H1 (cell line): ENCODE measurements around the gene TRIM46. TPM values are rescaled to one million over a fixed set of nuclear protein-coding genes. Genes with fewer than 3 reads are reported as not detected.
A peak's percentile ranks its signal among the peaks of the same experiment; 100 is the strongest.

Experiments used
- ASH2L ChIP-seq: fragments of 200-600, 300-600 bp; sonication (generic); IDR thresholded peaks from one replicate; pipeline ENCODE4 v1.7.1; 2017; ENCODE audit warnings: low read length
- ATF3 ChIP-seq: IDR thresholded peaks from 2 replicates; pipeline ENCODE4 v1.6.1; 2011; ENCODE audit warnings: low read depth, mild to moderate bottlenecking, low read length; ENCODE audit not compliant: insufficient read depth
- CBX5 ChIP-seq: fragments of 300-800, 300-1000 bp; sonication (generic); IDR thresholded peaks from 2 replicates; pipeline ENCODE4 v1.7.1; 2016; ENCODE audit warnings: antibody characterized with exemption, low read length, low read depth
- CTBP2 ChIP-seq: IDR thresholded peaks from 2 replicates; pipeline ENCODE4 v1.7.0; 2011; ENCODE audit warnings: borderline replicate concordance, mild to moderate bottlenecking, moderate library complexity, mixed read lengths, low read length; ENCODE audit not compliant: insufficient read depth, insufficient read length
- CTCF ChIP-seq, 3 experiments: IDR thresholded peaks; 1 replicate in 2 of 3; 2 replicates in 1 of 3; pipeline versions ENCODE4 v1.5.1 to v1.6.1; 2011; ENCODE audit warnings: low read length in 3 of 3, mild to moderate bottlenecking in 3 of 3, inconsistent platforms in 2 of 3, low read depth in 1 of 3, moderate library complexity in 1 of 3; ENCODE audit not compliant: insufficient read depth in 1 of 3; ENCODE audit errors: control extremely low read depth in 1 of 3
- EGR1 ChIP-seq: IDR thresholded peaks from 2 replicates; pipeline ENCODE4 v1.6.1; 2011; ENCODE audit warnings: low read depth, low read length, borderline replicate concordance
- GTF2F1 ChIP-seq: IDR thresholded peaks from 2 replicates; pipeline ENCODE4 v1.6.1; 2012; ENCODE audit warnings: low read depth, low read length, improper control_type of control experiment, borderline replicate concordance
- JUND ChIP-seq: IDR thresholded peaks from 2 replicates; pipeline ENCODE4 v1.6.1; 2011; ENCODE audit warnings: mild to moderate bottlenecking, improper control_type of control experiment, low read length
- KDM4A ChIP-seq: IDR thresholded peaks from one replicate; pipeline ENCODE4 v1.7.1; 2012; ENCODE audit warnings: low read depth, mild to moderate bottlenecking, moderate library complexity, low read length, inconsistent platforms; ENCODE audit not compliant: severe bottlenecking
- MAX ChIP-seq: IDR thresholded peaks from 2 replicates; pipeline ENCODE4 v1.6.1; 2012; ENCODE audit warnings: inconsistent platforms
- PHF8 ChIP-seq: fragments of 200-600 bp; sonication (generic); conservative IDR thresholded peaks from 2 replicates; pipeline ENCODE4 v1.7.1; 2012; ENCODE audit warnings: low read depth, mild to moderate bottlenecking, inconsistent platforms, low read length, moderate library complexity
- POLR2AphosphoS5 ChIP-seq: IDR thresholded peaks from 2 replicates; pipeline ENCODE4 v1.6.1; 2011; ENCODE audit warnings: low read depth, low read length
- RNF2 ChIP-seq: fragments of 200-900, 300-1000 bp; sonication (generic); IDR thresholded peaks from 2 replicates; pipeline ENCODE4 v1.7.1; 2016; ENCODE audit warnings: borderline replicate concordance, low read depth, mild to moderate bottlenecking, antibody characterized with exemption, low read length; ENCODE audit not compliant: poor library complexity, severe bottlenecking; ENCODE audit errors: missing control alignments
- SIX5 ChIP-seq: IDR thresholded peaks from 2 replicates; pipeline ENCODE4 v1.6.1; 2011; ENCODE audit warnings: mild to moderate bottlenecking, low read depth, low read length
- SP1 ChIP-seq: IDR thresholded peaks from 2 replicates; pipeline ENCODE4 v1.6.1; 2011; ENCODE audit warnings: low read depth, low read length
- SP4 ChIP-seq: IDR thresholded peaks from 2 replicates; pipeline ENCODE4 v1.6.1; 2012; ENCODE audit warnings: low read length, inconsistent platforms
- TBP ChIP-seq: IDR thresholded peaks from 2 replicates; pipeline ENCODE4 v1.6.1; 2011; ENCODE audit warnings: low read depth, low read length, improper control_type of control experiment
- TCF12 ChIP-seq: IDR thresholded peaks from 2 replicates; pipeline ENCODE4 v1.6.1; 2011; ENCODE audit warnings: low read depth, mild to moderate bottlenecking, low read length
- USF2 ChIP-seq: IDR thresholded peaks from 2 replicates; pipeline ENCODE4 v1.6.1; 2011; ENCODE audit warnings: low read length, improper control_type of control experiment
- polyA plus RNA-seq, 7 experiments: library from polyadenylated mRNA; depleted of rRNA in 3 of 7; stranded (reverse) in 5 of 7; unstranded in 2 of 7; fragments of >200 nt in 5 of 7; fragments of 200-250 nt in 2 of 7; gene quantifications; 1 replicate in 5 of 7; 2 replicates in 1 of 7; 4 replicates in 1 of 7; pipeline versions ENCODE4 v1.2.1 to v1.2.3, GENCODE V29; 2011 to 2013; ENCODE audit warnings: missing spikeins in 2 of 7, mixed read lengths in 2 of 7
- total RNA-seq: library from RNA; stranded (reverse); fragmentation: NEBNext Ultra II Directional; extraction: Animal tissue kit (Norgen Biotek cat#: 25700); gene quantifications from 2 replicates; pipeline ENCODE4 v1.2.1, GENCODE V29; 2021

TRIM46 gene
- total and polyA plus RNA-seq, 2 of the 8 experiments (the other 6 are each of a cell fraction or from before 2014, with no cell fraction given) = 15.5 to 21.6 TPM

GRCh38 chr1:155193275-155193990 is 19.8 kb downstream of the TRIM46 start (continued):
- TF ChIP-seq POLR2AphosphoS5 (peak; percentile 64; the same call in 1 of the 2 replicates), USF2 (no peak), ATF3 (no peak), ASH2L (peak; percentile 48), EGR1 (no peak), CTCF (IDR thresholded peaks at IDR 0.05; ENCODE audit: control extremely low read depth in 1 of 3, insufficient read depth in 1 of 3, low read depth in 1 of 3, low read length in 3 of 3) (peak in 2 of 3 experiments; percentile 93; a peak in 3 of 4 replicates), SP4 (no peak), JUND (no peak), CBX5 (no peak), CTBP2 (peak; percentile 89), SIX5 (no peak), GTF2F1 (no peak), TCF12 (0 out of 2 replicates have a peak, but pooled peaks have one; percentile 61), KDM4A (peak; percentile 12), MAX (peak; percentile 40; the same call in 1 of the 2 replicates), PHF8 (peak; percentile 51), RNF2 (no peak), SP1 (0 out of 2 replicates have a peak, but pooled peaks have one; percentile 22), TBP (peak; percentile 39; the same call in 1 of the 2 replicates)
